ENCODE data around the gene DGCR8.

DGCR8 gene

GRCh38 chr22:20110359-20110985 is 30.4 kb downstream of the DGCR8 start:
- no peak for DNase-seq (ENCODE audit: low spot score)

- peak; percentile 17 for DNase-seq (ENCODE audit: low spot score)
Measured at GRCh38 chr22:20111045-20111688, 31.1 kb downstream of the DGCR8 start.

DNA sequence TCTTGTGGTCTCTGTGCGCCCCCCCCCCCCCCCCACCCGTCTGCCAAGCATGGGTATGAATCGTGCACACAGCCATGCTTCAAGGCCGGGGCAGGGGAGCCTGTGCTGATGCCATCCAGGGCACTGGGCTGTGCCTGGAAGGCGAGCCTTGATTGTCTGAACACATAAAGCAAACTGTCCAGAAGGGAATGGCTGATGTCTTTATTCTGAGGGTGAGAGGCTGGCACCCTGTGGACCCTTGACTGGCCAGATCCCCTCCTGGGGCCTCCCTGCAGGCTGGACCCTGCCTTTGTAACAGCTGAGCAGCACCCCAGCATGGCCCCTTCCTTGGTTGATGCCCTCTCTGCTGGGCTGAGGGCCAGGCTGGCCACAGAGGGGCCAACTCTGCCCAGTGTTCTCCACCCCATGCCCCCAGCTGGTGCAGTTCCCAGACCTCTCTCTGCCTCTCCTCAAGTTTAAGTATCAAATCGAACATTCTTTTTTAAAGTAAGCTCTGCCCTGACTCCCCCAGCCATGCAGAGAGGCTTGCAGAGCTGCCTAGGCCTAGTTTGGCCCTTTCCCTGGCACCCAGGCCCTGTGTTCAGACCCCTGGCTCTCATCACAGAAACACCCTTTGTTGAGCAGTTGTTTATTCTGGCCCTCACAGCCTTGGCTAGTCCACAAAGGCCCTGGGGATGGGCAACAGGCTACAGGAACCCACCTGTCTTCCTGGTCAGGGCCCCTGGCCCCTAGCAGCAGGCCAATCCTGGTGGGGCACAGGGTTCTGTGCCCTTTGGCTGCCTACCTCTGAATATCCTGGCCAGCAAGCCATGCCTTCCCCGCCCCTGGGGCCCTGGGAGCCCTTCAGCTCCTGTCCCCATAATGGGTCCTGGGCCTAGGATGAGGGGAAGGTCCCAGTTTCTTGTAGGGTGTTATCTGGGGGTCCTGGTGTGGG is 31.9 kb downstream of the DGCR8 start:
- DNase-seq (ENCODE audit: low spot score), result no peak

GRCh38 chr22:20112623-20113511 is 32.8 kb downstream of the DGCR8 start:
- no peak for DNase-seq (ENCODE audit: low spot score)

GRCh38 chr22:20113551-20114310 is 33.7 kb downstream of the DGCR8 start:
- DNase-seq (ENCODE audit: low spot score), result no peak

GRCh38 chr22:20114506-20115475 is 34.8 kb downstream of the DGCR8 start:
- DNase-seq (ENCODE audit: low spot score), result no peak

DNA sequence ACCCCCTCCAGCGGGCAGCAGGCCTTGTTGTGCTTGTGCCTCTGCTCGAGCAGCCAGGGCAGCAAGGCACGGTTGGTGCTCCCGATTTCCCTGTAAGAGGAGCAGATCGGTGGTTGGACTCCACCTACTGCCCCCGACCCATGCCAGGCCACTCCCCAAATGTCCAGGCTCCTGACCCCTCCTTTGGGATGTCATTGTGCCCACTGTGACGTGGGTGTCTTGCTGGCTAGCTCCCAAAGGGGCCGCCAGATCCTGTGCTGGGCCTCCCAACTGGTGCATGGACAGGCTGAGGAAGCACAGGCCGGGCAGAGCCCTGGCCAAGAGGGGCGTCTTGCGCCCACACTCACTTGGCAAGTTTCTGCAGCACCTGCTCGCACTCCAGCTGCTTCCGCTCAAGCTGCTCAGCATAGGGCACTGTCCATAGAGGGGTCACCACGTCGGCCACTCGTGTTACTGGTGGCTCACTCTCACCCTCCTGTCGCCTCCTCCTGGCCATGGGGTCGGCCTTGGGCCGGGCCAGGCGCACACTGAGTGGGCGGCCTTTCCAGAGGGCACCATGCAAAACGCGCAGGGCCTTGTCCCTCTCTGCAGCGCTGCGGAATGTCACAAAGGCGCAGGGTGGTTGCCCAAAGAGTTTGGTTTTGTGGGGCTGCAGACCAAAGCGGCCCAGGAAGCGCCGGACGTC is 35.8 kb downstream of the DGCR8 start, which contains the start of gene RANBP1:
TSS of gene RANBP1 (plus strand) at position 414 of the 685 bp plus-strand sequence. CDS start at position 495, 81 bp downstream.
- DNase-seq (ENCODE audit: low spot score), result no peak

DNA sequence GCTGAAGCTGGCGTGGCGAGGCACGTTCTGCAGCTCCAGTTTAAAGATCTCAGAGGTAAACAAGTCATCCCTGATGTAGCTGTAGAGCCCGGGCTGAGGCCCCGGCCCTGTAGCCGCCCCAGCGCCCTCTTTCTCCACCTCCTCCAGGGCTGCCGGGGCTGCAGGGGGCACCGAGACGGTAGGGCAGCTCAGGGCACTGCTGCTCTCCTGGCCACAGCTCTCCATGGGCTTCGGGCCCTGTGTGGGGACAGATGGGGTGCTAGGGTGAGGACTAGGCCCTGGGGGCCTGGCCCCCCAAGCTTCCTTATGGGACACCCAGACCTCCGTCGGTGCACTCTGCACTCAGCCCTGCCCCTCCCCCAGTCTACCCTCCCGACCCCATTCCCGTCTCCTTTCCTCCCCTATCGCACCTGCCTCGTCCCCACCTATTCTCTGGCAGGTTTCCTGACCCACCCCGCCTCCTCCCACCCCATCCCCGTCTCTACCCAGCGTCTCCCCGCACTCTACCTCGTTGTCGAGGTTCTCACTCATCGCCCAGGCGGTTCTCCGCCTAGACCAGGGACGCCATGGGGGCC is 36.4 kb downstream of the DGCR8 start:
- DNase-seq (ENCODE audit: low spot score), result peak; percentile 9

DNA sequence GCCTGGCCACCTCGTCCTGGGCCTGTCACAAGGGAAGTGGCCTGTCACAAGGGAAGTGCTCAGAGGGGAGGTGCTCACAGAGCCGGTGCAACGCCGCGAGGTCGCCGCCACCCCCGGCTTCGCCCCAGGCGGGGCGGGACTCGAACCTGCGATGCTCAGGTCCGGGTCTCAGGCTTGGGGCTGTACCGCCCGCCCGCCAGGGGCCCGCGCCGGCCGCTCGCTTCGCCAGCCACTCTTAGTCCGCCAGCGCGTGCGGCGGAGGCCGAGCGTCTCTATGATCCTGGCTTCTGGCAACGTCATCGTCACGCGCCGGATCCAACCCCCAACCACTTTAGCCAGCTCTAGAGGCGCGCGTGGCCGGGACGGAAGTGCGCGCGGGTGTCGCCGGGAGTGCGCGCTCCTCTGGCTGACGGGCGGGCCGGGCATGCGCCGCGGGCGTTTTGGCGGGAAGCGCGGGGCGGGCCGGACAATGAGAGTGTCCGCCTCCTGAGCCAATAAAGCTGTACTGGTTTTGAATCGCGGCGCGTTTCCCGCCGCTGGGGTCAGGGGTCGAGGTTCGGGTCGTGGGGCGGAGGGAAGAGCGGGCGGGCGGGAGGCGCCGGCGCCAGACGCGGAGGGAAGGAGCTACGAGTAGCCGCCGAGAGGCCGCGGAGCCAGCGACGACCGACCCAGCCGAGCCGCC is 37.1 kb downstream of the DGCR8 start, which contains the start of gene TRMT2A:
TSS of gene TRMT2A (minus strand) at position 276 of the 682 bp plus-strand sequence. CDS start 320 bp downstream, outside the sequence.
- peak; percentile 99 for DNase-seq (ENCODE audit: low spot score)

DNA sequence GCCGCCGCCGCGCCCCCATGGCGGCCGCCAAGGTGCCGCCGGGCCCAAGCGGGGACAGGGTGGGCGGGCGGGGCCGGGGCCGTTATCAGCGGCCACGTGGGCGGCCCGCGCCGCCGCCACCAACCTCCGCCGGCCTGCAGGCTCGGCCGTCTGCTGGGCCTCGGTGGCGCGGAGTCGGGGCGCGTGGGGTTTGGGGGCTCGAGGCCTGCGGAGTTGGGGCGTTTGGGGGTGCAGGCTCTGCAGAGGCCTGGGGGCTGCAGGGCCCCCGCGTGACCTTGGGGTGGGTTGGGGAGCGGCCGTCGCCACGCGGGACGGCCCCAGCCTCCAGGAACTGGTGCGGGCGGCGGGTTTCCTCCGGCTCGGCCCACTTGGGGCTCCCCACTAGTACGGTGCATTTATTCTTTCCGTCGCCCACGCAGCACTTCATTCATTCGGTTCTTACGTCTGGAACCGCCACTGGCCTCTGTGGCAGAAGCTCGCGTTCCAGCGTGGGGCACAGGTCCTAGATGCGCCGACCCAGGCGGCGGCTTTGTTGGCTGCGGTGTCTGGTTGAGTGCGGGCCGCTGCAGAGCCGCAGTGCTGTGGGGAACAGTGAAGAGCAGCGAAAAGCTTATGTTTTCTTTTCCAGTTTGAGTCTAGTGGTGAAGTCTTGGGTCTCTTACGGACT is 37.7 kb downstream of the DGCR8 start:
- peak; percentile 31 for DNase-seq (ENCODE audit: low spot score)

GRCh38 chr22:20118300-20119020 is 38.4 kb downstream of the DGCR8 start:
- DNase-seq (ENCODE audit: low spot score), result no peak

DNA sequence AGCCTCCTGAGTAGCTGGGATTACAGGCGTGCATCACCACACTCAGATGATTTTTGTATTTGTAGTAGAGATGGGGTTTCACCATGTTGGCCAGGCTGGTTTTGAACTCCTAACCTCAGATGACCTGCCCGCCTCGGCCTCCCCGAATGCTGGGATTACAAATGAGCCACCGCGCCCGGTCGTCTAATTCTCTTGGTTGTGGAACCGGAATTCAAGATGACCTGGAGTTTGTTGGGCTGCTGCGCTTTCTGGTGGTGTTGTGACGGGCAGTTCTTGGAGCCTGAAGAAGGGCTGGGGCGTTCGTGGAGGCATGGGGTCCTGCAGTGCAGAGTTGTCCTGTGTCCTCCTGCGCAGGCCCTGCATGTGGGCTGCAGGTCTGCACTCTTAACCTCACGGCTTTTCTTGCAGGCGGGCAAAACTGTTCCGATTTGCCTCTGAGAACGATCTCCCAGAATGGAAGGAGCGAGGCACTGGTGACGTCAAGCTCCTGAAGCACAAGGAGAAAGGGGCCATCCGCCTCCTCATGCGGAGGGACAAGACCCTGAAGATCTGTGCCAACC is 41.9 kb downstream of the DGCR8 start:
- DNase-seq (ENCODE audit: low spot score), result no peak

GRCh38 chr22:20123366-20124082 is 43.5 kb downstream of the DGCR8 start:
- DNase-seq (ENCODE audit: low spot score), result no peak

DNA sequence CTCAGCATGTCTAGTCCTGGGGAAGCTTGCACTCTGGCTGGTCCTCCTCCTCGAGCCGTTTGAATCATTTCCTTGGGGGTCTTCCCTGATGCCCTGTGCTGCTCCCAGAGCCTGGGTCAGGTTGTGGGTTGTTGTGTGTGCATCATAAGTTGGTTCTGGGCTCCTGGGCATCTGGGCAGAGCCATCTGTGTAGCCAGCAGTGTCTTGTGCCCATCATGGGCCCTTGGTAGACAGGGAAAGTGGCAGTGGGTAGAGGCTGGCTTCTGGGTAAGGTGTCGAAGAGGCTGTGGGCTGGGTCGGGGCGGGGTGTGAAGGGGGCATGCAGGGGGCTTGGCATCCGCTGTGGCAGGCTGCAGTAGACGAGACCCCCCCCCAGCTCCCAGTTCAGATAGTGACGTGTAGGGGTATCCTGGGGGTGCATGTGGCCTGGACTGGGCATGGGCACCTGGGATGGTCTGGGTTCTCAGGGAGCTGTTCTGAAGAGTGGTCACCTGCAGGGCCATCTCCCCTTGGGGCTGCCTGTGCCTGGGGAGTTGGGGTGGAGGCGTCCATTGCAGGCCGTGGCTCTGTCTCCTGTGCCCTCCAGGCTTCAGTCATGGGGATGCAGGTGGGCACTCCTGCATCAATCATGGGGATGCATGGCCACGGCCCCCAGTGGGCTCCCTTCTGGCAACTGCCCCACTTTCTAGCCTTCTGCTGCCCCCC is 44.2 kb downstream of the DGCR8 start:
- DNase-seq (ENCODE audit: low spot score), result no peak

All from AG08395 (cell line).